ENCODE results near the gene PLP2.

Gene PLP2

GRCh38 chrX:49179358-49179757, 7.7 kb downstream of the PLP2 start:
- no peak overlapping the region for H3K4me3 ChIP-seq (ENCODE audit: low read depth, low read length)
- no peak for DNase-seq (ENCODE audit: low read depth)
- TF ChIP-seq CTCF (conservative IDR thresholded peaks at IDR 0.05; ENCODE audit: low read depth, low read length): no peak

GRCh38 chrX:49183701-49184281, 12.1 kb downstream of the PLP2 start:
- DNase-seq (ENCODE audit: low read depth): no peak
- peak overlapping the region; percentile 35 for H3K4me3 ChIP-seq (ENCODE audit: low read depth, low read length)
- no peak for TF ChIP-seq CTCF (conservative IDR thresholded peaks at IDR 0.05; ENCODE audit: low read depth, low read length)

- TF ChIP-seq CTCF (conservative IDR thresholded peaks at IDR 0.05; ENCODE audit: low read depth, low read length): no peak
- peak overlapping the region; percentile 53 for H3K4me3 ChIP-seq (ENCODE audit: low read depth, low read length)
- DNase-seq (ENCODE audit: low read depth): peak; percentile 90
Observed at GRCh38 chrX:49184294-49185281, 12.9 kb downstream of the PLP2 start.

GRCh38 chrX:49186125-49187027, 14.7 kb downstream of the PLP2 start, which contains the start of gene PRICKLE3:
PRICKLE3 (minus strand) TSS chrX:49186373; CDS start chrX:49186297, 76 bp downstream.
- H3K4me3 ChIP-seq (ENCODE audit: low read depth, low read length): peak within 1 kb of the TSS; percentile 67
- DNase-seq (ENCODE audit: low read depth): peak; percentile 44
- no peak for TF ChIP-seq CTCF (conservative IDR thresholded peaks at IDR 0.05; ENCODE audit: low read depth, low read length)

- TF ChIP-seq CTCF (conservative IDR thresholded peaks at IDR 0.05; ENCODE audit: low read depth, low read length): no peak
- no peak overlapping the region for H3K4me3 ChIP-seq (ENCODE audit: low read depth, low read length)
- no peak for DNase-seq (ENCODE audit: low read depth)
Observed at GRCh38 chrX:49187028-49187394, 15.3 kb downstream of the PLP2 start.

- H3K4me3 ChIP-seq (ENCODE audit: low read depth, low read length): no peak overlapping the region
- DNase-seq (ENCODE audit: low read depth): no peak
- TF ChIP-seq CTCF (conservative IDR thresholded peaks at IDR 0.05; ENCODE audit: low read depth, low read length): no peak
Observed at GRCh38 chrX:49187526-49187925, 15.8 kb downstream of the PLP2 start.
